RPMI7951 (cell line): ENCODE measurements around the gene TNS2. TPM values are rescaled to one million over a fixed set of nuclear protein-coding genes. Genes with fewer than 3 reads are reported as not detected.
A peak's percentile ranks its signal among the peaks of the same experiment; 100 is the strongest.

ENCODE experiments used
- DNase-seq: peaks from one replicate; pipeline ENCODE4 v3.0.0-alpha.2; 2012; ENCODE audit warnings: low read depth
- total RNA-seq: library from RNA; depleted of rRNA; stranded (reverse); fragments of >200 nt; shearing (Covaris generic); gene quantifications from 2 replicates; pipeline ENCODE4 v1.2.3, GENCODE V29; 2014

TNS2 gene
- total RNA-seq, 1 experiment from 2014 or later: 6.1 TPM

- DNase-seq: no peak
These were observed 4.8 kb upstream of the TNS2 start for GRCh38 chr12:53044896-53045695.

GRCh38 chr12:53045696-53046045 lies 4.2 kb upstream of the TNS2 start:
- no peak for DNase-seq

GRCh38 chr12:53046655-53047220 lies 3.1 kb upstream of the TNS2 start:
- peak; percentile 87 for DNase-seq

- peak; percentile 72 for DNase-seq
These were observed 2.4 kb upstream of the TNS2 start for GRCh38 chr12:53047221-53048032.

- peak; percentile 43 for DNase-seq
These were observed 1.7 kb upstream of the TNS2 start for GRCh38 chr12:53048033-53048779.

GRCh38 chr12:53048780-53049401 lies 974 bp upstream of the TNS2 start:
- peak; percentile 71 for DNase-seq

- DNase-seq: no peak
These were observed 677 bp downstream of the TNS2 start for GRCh38 chr12:53050426-53051057.

- peak; percentile 67 for DNase-seq
These were observed 1.4 kb downstream of the TNS2 start for GRCh38 chr12:53051058-53051880.

GRCh38 chr12:53051881-53052412 lies 2.1 kb downstream of the TNS2 start:
- no peak for DNase-seq

GRCh38 chr12:53052419-53053217 lies 2.8 kb downstream of the TNS2 start:
- DNase-seq: peak; percentile 74

GRCh38 chr12:53053218-53054111 lies 3.6 kb downstream of the TNS2 start:
- DNase-seq: no peak

GRCh38 chr12:53054112-53054878 lies 4.4 kb downstream of the TNS2 start:
- peak; percentile 79 for DNase-seq

- DNase-seq: no peak
These were observed 5.8 kb downstream of the TNS2 start for GRCh38 chr12:53055471-53056266.

- no peak for DNase-seq
These were observed 6.4 kb downstream of the TNS2 start for GRCh38 chr12:53056296-53056695.

GRCh38 chr12:53056901-53057300 lies 7.0 kb downstream of the TNS2 start:
- no peak for DNase-seq

GRCh38 chr12:53057816-53058500 lies 8.1 kb downstream of the TNS2 start:
- DNase-seq: no peak
